Endometrial microvascular endothelial cells (primary cell): ENCODE measurements around the gene KCNMB4. TPM values are rescaled to one million over a fixed set of nuclear protein-coding genes. Genes with fewer than 3 reads are reported as not detected.

Experiments
- in situ Hi-C: cut with HindIII; loops from 2 replicates; pipeline ENCODE4 v1.10.0; 2017; ENCODE audit warnings: low sequenced_read_pairs, low pct_unique_long_range_greater_than_20kb; ENCODE audit errors: inconsistent ontology term
- total RNA-seq: library from RNA; depleted of rRNA; stranded (reverse); fragments of >200 nt; gene quantifications from one replicate; pipeline ENCODE4 v1.2.3, GENCODE V29; 2015; ENCODE audit errors: inconsistent ontology term

Gene KCNMB4
- total RNA-seq, 1 donor from 2014 or later = not detected

- in situ Hi-C loops = no loop called here
Measured at GRCh38 chr12:70418101-70418500, 52.0 kb downstream of the KCNMB4 start.

- in situ Hi-C loops = no loop called here
Measured at GRCh38 chr12:70422631-70423030, 56.5 kb downstream of the KCNMB4 start.

- in situ Hi-C loops = no loop called here
Measured at GRCh38 chr12:70426620-70427019, 60.5 kb downstream of the KCNMB4 start.

DNA sequence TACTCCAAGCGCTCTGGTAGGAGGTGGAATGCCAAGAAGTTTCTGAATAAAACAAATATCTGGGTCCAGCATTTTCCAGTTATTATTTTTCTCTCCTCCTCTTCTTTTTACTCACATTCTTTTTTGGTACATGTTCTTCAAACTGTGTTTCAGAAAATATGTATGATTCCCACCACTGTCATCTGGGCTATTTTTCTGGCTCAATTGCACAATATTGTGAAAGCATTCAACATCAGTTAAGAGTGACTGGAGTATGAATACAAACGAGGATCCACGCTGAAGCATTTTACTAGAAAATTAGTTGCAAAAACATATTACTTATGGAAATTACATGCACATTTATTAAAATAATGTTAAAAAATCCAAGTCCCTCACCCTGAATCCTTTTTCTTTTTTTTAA is 61.5 kb downstream of the KCNMB4 start:
- in situ Hi-C loops = no loop called here

DNA sequence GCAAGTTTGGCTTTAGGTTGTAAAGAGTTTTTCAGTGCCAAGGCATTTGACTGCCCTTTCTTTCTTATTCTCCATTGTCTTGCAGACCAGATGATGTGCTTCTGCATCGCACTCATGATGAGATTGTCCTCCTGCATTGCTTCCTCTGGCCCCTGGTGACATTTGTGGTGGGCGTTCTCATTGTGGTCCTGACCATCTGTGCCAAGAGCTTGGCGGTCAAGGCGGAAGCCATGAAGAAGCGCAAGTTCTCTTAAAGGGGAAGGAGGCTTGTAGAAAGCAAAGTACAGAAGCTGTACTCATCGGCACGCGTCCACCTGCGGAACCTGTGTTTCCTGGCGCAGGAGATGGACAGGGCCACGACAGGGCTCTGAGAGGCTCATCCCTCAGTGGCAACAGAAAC is 64.3 kb downstream of the KCNMB4 start:
- in situ Hi-C loops = no loop called here

DNA sequence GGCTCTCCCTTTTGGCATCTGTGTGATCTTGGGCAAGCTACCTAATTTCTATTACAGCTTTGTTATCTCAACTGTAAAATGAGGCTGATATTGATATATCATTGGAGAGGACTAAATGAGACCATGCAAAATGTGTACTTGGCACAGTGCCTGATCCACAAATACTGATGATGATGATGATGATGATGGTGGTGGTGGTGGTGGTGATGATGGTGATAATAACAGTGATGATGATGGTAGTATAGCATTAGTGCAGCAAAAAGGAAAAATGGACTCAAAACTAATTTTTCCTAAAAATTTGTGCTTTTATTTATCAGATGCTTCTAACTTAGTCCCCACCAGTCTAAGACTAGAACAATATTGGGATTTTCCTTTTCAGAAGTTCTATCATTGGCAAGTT is 70.7 kb downstream of the KCNMB4 start:
- in situ Hi-C loops = no loop called here

GRCh38 chr12:70443062-70443673 is 77.1 kb downstream of the KCNMB4 start:
- in situ Hi-C loops = no loop called here

- in situ Hi-C loops = no loop called here
Measured at GRCh38 chr12:70444903-70445302, 78.8 kb downstream of the KCNMB4 start.

- in situ Hi-C loops = no loop called here
Measured at GRCh38 chr12:70448371-70448770, 82.3 kb downstream of the KCNMB4 start.

DNA sequence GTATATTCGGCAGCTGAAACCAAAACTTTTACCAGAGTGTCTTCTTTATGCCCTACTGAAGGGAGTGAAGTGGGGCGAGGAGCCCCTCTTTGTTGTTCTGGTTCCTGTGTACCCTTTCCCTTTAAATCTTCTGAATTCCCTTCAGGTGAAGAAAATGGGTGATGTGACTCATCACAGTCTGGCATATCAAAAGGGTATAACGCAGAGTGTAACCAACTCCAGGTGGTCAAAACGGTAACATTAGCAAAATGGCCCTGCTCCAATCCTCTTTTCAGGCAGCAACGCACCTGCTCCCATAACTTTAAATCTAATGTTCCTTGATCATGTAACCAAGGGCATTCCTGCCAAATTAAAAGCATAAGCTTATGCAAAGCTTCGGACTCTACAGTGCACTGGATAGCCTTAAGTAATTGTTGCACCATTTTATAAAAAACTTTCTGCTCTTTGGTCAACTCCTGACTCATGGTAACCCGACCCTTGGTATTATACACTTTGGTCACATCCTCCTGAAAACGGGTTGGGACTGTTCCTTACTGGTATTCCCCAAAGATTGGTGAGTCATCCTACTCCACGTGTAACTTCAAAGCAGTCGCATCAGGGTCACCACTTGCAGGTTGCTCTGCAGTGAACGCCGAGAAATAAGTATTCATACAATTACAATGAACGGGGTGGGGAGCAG is 83.1 kb downstream of the KCNMB4 start:
- in situ Hi-C loops = no loop called here

DNA sequence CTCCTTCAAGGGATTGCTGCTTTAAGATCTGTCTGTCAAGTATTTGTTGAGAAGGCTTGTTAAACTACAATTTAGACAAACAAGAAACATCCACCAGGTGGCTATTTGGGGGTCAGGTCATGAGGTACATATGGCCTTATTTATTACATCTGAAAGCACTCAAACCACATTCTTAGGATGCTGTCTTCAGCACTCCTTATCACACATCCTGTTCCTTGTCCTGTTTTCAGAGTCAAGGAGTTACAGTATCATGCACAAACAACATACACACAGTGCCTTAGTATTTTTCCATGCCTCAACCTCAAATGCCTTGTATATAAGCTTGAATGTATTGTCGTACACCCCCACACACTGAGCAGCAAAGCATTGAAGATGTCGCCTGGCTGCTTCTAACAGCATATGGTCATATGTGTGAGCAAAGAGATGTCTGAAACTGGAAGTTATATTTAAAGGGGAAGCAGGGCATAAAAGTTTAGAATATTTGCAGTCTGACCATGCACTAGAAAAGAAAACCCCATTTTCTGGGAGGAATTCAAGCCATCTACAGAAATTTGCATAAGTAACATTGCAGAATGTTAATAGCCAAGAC is 83.8 kb downstream of the KCNMB4 start:
- in situ Hi-C loops = no loop called here

DNA sequence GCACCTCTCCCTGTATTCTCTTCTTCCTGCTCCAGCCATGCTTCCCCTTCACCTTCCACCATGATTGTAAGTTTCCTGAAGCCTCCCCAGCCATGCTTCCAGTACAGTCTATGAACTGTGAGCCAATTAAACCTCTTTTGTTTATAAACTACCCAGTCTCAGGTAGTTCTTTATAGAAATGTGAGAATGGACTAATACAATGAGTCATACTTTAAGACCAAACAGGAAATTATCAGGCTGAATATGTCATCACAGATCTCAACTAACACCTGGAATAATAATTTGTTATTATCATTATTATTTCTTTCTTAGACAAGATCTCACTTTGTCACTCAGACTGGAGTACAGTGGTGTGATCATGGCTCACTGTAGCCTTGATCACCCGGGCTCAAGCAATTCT is 85.4 kb downstream of the KCNMB4 start:
- in situ Hi-C loops = no loop called here

DNA sequence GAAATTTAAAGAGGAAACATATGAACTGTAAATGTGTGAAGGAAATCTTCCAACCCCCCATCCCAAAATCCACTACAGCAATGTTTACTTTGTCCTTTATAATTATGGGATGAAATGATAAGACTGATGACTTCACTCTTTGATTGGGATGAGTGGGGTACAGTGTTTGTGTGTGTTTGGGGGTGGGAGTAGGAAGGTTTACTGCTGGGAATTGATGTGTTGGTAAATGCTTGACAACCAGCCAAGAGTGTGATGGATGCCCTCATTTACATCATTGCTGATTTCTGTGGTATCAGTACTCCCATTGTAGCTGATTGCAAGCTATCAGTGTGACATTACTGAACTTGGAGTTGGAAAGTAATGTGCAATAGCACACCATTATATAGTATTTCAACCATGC is 90.9 kb downstream of the KCNMB4 start:
- in situ Hi-C loops = no loop called here

- in situ Hi-C loops = no loop called here
Measured at GRCh38 chr12:70459786-70460185, 93.7 kb downstream of the KCNMB4 start.

GRCh38 chr12:70463997-70464396 is 97.9 kb downstream of the KCNMB4 start:
- in situ Hi-C loops = no loop called here

GRCh38 chr12:70466753-70467152 is 100.7 kb downstream of the KCNMB4 start:
- in situ Hi-C loops = no loop called here

GRCh38 chr12:70467476-70467875 is 101.4 kb downstream of the KCNMB4 start:
- in situ Hi-C loops = no loop called here

DNA sequence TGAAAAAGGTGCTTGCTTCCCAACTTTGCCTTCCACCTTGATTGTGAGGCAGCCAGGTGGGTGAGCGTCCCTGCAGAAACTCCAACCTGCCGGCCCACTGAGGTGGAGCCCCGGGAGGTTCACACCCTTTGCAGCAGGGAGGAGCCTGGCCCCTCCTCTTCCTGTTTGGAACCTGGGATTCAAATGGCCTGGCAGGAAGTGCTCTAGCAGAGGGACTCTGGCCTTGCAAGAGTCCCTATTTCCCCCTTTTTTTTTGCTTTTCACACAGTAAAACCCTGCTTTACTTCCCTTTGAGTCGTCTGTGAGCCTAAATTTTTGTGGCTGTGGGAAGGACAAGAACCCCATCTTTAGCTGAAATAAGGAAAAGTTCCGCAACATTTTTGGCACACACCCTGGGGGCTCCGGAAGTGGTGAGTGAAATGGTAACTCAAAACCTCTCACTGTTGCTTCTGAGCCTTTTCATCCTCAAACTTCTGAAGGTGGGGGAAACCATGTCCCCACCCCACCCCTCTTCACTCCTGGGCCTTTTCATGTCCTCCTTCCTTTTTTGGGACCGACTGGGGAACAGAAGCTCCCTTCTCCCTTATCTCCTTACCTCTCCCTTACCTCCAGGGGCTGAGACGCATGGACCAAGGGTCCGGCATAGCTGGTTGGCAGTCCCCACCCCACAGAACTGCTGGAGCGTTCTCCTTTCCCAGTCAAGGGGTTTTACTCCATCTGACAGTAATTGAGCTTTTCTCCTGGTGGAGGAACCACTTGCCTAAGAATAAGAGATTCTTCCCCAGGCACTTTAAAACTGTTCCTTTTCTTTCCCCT is 102.0 kb downstream of the KCNMB4 start:
- in situ Hi-C loops = no loop called here

DNA sequence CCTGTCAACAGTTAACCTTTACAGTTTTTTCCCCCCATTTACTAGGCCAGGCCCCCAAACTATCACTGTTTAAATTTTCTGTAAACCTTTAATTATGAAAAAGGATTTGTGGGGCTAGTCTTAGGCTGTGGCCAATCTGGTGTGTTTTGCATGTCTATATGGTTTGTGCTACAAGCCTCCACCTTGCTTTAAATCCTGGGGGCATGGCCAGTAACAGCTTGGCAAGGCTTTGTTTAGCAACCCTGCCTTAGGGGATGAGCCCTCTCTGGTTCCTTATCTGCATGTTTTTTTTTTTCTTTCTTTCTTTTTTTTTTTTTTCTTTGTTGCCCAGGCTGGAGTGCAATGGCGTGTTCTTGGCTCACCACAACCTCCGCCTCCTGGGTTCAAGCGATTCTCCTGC is 102.7 kb downstream of the KCNMB4 start:
- in situ Hi-C loops = no loop called here
